Measurements from ENCODE around the gene SPATA13.
"Not testable (repeated sequence)": the region's sequence is repeated elsewhere in the genome, so short reads cannot be mapped to it uniquely, and the experiment has no call there.

SPATA13 gene

DNA sequence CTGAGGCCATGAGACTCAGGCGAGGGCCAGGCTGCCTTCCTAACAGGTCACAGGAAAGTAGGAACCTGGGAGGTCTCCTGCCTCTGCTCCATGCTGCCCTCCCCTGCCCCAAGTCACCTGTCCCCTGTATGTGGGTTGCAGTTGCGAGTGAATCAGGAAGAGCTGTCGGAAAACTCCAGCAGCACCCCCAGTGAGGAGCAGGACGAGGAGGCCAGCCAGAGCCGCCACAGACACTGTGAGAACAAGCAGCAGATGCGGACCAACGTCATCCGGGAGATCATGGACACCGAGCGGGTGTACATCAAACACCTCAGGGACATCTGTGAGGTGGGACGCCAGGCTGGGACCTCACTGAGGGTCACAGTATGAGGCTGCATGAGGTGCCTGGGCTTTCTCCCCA is 126.1 kb downstream of the SPATA13 start:
- DNase-seq (ENCODE audit: low read depth): no peak
- H3K4me3 ChIP-seq (ENCODE audit: low read depth, low read length): no peak overlapping the region

DNA sequence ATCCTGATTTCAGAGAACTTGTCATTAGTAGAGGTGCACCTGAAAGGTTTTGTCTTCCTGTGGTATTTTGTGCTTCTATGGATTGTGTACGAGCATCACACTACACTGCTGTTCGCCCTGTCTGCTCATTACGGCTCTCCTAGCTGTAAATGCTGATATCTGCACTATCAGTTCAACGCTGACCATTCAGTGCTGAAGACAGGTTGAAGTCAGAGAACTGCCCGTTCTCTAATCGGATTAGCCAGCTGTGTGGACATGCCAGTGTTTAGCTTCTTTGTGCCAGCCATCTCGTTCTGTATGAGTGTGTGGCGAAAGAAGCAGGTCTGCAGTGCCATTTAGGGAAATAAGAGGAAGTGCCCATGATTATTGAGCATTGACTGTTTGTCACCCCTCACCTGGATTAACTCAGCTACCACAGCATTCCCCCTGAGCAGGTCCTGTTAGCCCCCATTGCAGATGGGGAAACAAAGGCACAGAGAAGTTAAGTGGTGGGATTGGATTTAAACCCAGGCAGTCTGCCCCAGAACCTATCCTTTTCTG is 127.3 kb downstream of the SPATA13 start:
- no peak for DNase-seq (ENCODE audit: low read depth)
- H3K4me3 ChIP-seq (ENCODE audit: low read depth, low read length): no peak overlapping the region

DNA sequence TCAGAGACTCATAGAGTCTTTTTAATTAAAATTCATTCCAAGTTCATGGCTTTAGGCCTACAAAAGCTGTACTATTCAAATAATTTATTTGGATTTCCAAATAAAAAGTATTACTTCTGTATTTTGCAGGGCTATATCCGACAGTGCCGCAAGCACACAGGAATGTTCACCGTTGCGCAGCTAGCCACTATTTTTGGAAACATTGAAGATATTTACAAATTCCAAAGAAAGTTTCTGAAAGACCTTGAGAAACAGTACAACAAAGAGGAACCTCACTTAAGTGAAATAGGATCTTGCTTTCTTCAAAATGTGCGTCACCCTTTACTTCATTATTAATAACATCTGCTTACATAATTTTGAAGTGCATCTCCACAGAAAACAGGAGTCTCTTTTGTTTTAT is 128.3 kb downstream of the SPATA13 start:
- no peak for DNase-seq (ENCODE audit: low read depth)
- H3K4me3 ChIP-seq (ENCODE audit: low read depth, low read length): no peak overlapping the region

DNA sequence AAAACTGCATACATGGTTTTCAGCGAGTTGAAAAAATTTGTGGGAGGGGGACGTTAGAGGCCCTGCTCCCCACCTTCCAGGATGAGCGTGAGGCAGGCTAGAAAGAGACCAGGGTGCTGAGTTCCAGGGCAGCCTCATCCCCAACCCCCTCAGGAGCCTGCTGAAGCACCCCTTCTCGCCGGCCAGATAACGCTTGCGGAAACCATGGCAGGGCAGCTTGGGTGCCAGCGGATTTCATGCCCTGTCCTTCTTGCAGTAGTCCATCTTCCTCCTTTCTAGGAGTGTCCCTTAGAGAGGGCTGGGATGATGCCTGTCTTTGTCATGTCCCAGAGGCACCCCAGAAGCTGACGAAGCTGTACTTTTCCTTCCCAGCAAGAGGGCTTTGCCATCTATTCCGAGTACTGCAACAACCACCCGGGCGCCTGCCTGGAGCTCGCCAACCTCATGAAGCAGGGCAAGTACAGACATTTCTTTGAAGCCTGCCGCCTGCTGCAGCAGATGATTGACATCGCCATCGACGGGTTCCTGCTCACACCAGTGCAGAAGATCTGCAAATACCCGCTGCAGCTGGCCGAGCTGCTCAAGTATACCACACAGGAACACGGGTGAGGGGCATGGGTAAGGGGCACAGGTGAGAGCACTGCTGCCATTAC is 129.9 kb downstream of the SPATA13 start:
- DNase-seq (ENCODE audit: low read depth): no peak
- H3K4me3 ChIP-seq (ENCODE audit: low read depth, low read length): no peak overlapping the region

DNA sequence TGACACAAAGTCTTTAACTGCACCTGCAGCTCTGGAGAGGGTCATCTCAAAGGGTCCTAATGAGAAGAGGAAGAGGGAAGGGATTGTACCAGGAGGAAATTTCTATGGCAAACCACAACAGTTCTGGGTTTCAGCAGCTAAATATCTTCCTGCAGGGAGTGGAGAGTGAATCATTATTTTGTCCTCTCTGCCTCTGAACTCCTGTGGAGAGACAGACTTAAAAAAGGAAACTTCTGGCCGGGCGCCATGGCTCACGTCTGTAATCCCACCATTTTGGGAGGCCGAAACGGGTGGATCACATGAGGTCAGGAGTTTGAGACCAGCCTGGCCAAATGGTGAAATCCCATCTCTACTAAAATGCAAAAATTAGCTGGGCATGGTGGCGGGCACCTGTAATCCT is 132.0 kb downstream of the SPATA13 start:
- H3K4me3 ChIP-seq (ENCODE audit: low read depth, low read length): no peak overlapping the region
- no peak for DNase-seq (ENCODE audit: low read depth)

DNA sequence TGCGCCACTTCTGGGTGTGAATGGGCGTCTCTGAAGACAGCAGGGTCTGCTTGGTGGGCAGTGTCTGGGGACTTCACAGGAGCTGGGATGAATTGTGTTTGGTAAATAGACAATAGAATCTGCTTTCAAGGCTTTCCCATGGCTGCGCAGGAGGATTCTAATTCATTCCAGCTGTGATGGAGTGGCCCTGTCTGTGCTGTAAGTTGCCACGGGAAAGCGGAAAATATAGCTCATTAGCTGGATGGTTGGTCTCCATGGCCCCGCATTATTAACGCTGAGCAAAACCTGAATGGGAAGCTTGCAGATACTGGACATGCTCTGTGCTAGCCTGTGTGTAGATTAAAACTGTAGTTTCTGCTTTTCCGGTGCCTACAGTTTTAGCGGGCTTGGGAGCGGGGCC is 133.2 kb downstream of the SPATA13 start:
- no peak for DNase-seq (ENCODE audit: low read depth)
- no peak overlapping the region for H3K4me3 ChIP-seq (ENCODE audit: low read depth, low read length)

DNA sequence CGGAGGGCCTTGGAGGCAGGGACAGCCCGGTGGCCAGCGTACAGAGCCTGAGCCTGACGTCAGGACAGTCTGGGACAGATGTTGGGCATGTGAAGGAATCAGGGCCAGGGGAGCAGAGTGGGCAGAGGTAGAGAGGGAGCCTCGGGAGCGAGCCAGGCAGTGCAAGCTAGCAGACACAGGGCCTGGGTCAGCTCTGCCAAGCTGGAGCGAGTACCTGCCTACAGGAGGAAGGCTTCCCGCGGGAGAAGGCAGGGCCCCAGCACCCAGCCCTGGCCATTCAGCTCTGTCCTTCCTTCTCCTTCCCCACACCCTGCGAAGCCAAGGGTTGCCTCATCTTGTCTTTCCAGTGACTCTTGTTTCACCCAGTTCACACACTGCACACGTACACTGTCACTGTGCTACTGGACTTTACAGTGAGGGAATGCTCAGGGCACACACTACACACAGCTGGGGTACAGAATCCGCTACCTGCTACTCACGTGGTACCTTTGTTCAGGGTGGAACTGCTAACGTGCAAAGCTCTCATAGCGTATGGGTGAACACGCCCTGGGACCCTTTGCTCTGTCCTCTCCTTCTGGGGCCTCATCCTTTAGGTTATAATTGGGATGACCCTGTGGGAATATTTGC is 139.1 kb downstream of the SPATA13 start:
- DNase-seq (ENCODE audit: low read depth): no peak
- no peak overlapping the region for H3K4me3 ChIP-seq (ENCODE audit: low read depth, low read length)

DNA sequence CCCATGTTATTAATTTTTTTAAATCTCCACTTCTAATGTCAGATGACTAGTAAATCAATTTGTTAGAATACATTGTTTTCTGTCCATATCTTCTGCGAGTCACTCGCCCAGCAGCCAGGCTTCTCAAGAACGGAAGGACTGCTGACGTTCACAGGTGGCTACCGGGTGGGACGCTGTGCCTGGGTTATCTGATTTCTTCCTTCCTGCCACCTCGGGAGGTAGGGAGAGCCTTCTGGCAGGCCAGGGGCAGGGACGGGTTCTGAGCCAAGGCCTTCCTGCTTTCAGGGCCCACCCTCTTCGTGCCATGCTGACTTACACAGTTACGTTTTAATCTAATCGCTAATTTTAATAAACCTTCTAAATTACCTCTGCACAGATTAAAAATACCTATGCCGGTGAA is 140.9 kb downstream of the SPATA13 start:
- no peak overlapping the region for H3K4me3 ChIP-seq (ENCODE audit: low read depth, low read length)
- no peak for DNase-seq (ENCODE audit: low read depth)

DNA sequence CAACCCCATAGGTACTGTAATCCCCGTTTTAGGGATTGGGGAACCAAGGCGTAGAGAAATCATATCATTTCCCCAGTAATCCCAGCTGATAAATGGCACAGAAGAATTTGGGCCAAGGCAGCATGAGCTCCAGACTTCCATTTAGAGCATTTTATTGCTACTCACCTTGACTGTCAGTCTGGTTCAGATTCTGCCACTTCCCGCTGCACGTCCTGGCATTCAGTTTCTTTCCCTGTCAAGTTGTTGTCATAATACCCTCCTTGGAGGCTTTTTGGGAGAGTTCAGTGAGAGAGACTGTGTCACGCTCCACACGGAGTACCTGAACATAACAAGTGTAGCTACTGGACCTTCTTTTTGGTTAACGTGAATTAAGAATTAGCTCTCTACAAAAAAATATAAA is 141.4 kb downstream of the SPATA13 start:
- H3K4me3 ChIP-seq (ENCODE audit: low read depth, low read length): no peak overlapping the region
- no peak for DNase-seq (ENCODE audit: low read depth)

DNA sequence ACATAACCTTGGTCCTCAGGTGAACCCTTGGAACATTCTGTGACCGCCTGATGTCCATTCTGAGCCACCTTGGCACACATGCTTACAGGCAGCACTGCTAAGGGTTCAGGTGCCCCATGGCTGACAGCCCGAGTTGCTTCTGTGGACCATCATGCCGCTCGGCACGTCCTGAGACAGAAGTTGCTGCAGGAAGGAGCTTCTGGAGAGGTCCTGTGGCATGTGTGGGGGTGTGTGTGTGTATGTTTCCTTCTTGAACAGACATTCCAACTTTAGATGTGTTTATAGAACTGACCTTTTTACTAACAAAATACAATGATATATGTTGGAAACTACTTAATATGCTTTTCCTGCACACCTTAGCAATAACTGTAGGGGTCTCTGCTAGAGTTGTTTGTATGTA is 144.1 kb downstream of the SPATA13 start:
- DNase-seq (ENCODE audit: low read depth): no peak
- no peak overlapping the region for H3K4me3 ChIP-seq (ENCODE audit: low read depth, low read length)

DNA sequence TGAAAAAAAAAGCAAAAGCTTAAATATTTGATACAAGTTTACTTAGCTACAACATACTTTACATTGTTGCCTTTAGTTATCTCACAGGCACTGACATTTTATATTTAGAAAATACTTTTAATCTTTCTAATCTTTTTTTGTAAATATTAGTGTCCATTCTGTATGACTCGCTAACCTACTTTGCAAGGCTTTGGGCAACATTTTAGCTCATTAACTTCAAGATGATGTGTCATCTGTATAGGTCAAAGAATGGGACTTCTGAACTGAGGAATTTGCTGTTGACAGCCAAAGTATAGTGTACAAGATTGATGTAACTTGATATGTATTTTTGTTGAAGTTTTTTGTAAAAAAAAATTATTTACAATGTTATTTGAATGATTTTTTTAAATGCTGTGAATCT is 146.1 kb downstream of the SPATA13 start:
- no peak for DNase-seq (ENCODE audit: low read depth)
- no peak overlapping the region for H3K4me3 ChIP-seq (ENCODE audit: low read depth, low read length)

DNA sequence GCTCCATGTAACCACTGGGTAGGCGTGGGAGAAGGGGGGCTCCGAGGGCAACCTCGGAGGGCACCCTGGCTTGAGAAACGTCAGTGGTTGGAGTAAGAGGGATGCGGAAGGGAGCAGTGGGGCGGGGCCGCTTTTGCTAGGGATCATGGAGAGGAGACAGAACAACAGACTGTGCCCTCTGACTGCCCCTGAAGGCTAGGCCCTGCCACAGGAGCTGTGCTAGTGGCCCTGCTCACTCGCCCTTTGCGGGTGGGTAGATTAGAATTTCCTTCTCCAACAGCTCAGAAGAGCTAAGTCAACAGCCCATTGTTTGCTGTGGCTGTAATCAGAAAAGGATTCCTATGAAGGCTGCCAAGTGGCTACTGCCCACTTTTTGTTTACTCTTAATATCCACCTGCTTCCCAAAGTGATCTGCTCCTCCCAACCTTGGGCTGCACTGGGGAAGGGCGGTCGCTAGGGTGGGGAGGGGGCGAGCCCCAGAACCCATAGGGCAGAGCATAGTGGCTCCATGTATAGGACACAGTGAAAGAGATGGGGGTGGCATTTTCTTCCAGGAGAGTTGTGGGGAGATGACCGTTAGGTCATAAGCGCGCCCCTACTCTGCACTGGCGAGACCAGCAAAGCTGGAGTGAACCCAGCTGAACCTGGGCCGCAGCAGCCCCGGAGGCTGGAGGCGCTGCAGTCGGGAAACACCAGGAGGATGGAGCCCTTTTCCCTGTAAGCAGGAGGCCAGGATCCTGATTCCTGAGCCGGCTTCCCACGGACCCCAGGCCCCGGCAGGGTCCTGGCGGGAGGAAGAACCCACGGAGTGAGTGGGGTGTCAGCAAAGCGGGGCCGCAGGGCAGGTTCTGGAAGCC is 146.9 kb downstream of the SPATA13 start:
- no peak for DNase-seq (ENCODE audit: low read depth)
- H3K4me3 ChIP-seq (ENCODE audit: low read depth, low read length): no peak overlapping the region

DNA sequence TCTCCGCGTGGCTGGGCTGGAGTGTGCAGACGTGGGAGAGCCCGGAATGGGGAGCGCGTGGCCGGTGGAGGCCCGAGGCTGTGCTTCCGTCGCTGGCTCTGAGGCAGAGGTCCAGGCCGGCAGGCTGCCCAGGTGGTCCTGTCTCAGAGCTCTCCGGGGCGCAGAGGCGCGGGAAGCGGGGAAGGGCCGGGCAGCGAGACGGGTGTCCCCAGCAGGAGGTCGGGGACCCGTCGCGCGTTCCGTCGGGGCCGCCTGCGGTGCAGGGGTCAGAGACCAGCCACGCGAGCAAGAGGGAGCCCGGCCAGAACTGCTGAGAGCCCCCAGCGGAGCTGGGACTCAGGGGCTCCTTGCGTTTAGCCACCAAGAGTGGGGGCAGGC is 147.5 kb downstream of the SPATA13 start:
- DNase-seq (ENCODE audit: low read depth): no peak
- no peak overlapping the region for H3K4me3 ChIP-seq (ENCODE audit: low read depth, low read length)

DNA sequence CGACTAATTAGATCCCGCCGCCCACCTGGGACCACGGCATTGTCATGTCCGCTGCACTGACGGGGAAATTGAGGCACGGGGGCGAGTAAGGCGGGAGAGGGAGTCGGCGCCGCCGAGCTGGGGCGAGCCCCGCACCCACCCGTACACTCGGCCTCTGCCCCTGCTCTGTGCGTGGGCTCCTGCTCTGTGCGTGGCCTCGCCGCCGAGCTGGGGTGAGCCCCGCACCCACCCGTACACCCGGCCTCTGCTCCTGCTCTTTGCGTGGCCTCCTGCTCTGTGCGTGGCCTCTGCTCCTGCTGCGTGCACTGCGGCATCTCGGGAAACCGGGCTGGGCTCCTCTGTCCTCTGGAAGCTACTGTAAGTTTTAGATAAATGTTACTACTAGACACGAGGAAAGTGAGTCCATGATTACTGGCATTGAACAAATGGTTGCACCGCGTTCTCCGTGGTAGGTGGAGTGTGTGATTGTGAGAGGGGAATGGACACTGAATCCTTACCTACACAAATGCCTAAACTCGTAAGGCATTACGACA is 148.0 kb downstream of the SPATA13 start:
- no peak for DNase-seq (ENCODE audit: low read depth)
- no peak overlapping the region for H3K4me3 ChIP-seq (ENCODE audit: low read depth, low read length)

DNA sequence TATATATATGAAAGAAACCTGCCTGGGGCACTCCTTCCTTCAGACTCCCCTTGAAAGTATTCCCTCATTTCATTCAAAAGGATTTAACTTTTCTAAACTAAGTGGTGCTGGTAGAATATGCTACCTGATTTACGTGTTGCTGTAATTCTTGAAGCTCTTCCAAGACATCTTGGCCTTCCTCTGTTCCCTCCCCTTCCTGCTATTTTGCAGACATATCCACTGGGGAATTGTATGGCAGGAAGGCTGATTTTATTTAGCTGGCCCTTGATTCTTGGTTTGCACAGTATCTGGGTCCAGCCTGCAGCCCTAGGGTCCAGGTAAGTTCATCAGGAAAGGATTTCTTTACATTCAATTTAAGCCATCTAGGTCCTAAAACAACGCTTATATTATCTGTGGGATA is 148.8 kb downstream of the SPATA13 start, which contains the start of gene C1QTNF9:
Gene C1QTNF9 (plus strand): TSS at position 281 of the 400 bp plus-strand sequence. CDS start 6,424 bp downstream, outside the sequence.
- DNase-seq (ENCODE audit: low read depth); H3K4me3 ChIP-seq (ENCODE audit: low read depth, low read length): not testable (repeated sequence)

DNA sequence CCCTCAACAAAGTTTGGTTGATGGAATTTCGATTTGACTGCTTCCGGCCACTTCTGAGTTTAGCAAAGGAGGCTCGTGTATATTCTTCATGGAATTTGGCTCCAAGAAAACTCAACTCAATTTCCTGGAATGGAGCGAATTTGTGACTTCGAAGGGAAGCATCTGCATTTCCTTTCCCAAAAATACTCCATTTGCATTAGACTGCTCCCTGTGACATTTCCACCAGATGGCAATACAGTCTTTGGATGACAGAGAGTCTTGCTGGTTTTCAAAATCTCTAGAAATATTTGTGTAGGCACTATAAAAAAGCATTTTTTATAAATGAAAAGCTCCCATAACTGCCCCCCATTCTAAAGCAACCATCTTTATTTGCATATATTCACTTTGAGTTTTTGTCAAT is 152.9 kb downstream of the SPATA13 start:
- H3K4me3 ChIP-seq (ENCODE audit: low read depth, low read length): no peak overlapping the region
- no peak for DNase-seq (ENCODE audit: low read depth)

DNA sequence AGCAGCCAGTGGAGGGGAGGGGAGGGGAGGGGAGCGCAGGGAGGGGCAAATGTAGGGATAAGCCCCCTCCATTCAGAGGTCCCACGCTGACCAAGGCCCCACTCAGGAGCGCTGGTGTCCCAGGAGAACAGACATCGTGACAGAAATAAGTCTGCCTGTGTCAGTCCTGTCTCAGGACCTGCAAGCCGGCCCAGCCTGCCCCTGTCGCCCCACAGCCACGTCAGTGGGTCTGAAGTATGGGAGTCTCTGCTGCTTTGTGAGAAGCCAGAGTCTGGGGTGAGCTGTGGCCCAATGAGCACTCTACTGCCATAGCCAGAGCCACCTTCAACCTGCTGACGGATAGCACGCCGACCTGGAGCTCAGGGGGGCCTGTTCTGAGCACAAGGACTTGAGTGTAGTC is 157.3 kb downstream of the SPATA13 start:
- not testable (repeated sequence) for DNase-seq (ENCODE audit: low read depth)

DNA sequence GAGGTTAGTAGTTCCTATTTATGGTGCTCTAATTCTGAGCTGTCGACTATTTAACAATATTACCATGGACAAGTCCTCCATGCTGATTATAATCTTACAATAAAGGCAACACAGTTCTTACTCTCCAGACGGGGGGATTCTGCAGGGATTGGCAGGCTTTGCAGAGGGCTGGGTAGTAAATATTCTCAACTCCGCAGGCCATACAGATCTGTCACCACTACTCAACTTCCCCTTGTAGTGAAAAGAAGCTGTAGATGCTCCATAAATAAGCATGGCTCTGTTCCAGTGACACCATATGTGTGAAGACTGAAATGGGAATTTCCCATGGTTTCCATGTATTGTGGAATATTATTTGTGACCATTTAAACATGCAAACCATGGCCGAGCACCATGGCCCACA is 158.4 kb downstream of the SPATA13 start:
- DNase-seq (ENCODE audit: low read depth); H3K4me3 ChIP-seq (ENCODE audit: low read depth, low read length): not testable (repeated sequence)

More for the DNA sequence above, 157.3 kb downstream of the SPATA13 start:
- H3K4me3 ChIP-seq (ENCODE audit: low read depth, low read length): not testable (repeated sequence)

DNA sequence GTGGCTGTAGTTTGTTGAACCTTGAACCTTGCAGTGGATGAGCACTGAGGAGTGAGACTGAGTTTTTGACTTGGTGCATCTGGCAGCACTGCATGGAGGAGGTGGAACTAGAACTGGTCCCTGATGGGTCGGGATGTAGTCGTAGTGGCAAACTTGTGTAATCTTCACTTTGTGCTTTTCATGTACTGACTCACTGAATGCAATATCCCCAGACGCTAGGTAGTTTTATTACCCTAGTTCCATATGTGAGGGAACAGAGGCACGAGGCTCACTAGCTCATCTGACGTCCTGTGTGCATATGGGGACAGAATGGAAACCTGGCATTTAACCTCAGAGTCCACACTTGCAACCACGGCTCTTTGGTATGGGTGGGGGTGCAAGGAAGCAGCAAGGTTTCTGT is 159.1 kb downstream of the SPATA13 start:
- not testable (repeated sequence) for DNase-seq (ENCODE audit: low read depth); H3K4me3 ChIP-seq (ENCODE audit: low read depth, low read length)

DNA sequence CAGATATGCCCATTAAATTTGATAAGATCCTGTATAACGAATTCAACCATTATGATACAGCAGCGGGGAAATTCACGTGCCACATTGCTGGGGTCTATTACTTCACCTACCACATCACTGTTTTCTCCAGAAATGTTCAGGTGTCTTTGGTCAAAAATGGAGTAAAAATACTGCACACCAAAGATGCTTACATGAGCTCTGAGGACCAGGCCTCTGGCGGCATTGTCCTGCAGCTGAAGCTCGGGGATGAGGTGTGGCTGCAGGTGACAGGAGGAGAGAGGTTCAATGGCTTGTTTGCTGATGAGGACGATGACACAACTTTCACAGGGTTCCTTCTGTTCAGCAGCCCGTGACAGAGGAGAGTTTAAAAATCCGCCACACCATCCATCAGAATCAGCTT is 160.9 kb downstream of the SPATA13 start:
- DNase-seq (ENCODE audit: low read depth): not testable (repeated sequence)

More for the DNA sequence above, 160.9 kb downstream of the SPATA13 start:
- H3K4me3 ChIP-seq (ENCODE audit: low read depth, low read length): not testable (repeated sequence)

Data from skeletal muscle cell (primary cell).